Epithelial cell of esophagus (primary cell): ENCODE measurements around the gene NPFFR1.
"Not testable (repeated sequence)": the region's sequence is repeated elsewhere in the genome, so short reads cannot be mapped to it uniquely, and the experiment has no call there.

Source experiments
- DNase-seq: peaks from one replicate; pipeline ENCODE4 v3.0.0; 2010; ENCODE audit warnings: low read depth
- H3K4me3 ChIP-seq: 2 replicates; pipeline ENCODE4 v1.5.1; 2011; ENCODE audit warnings: mild to moderate bottlenecking, low read length, control low read depth
- CTCF ChIP-seq: IDR thresholded peaks from 2 replicates; pipeline ENCODE4 v1.5.1; 2011; ENCODE audit warnings: low read depth, mild to moderate bottlenecking, low read length, control low read depth, inconsistent platforms; ENCODE audit not compliant: insufficient read depth; ENCODE audit errors: missing control alignments

NPFFR1 gene

GRCh38 chr10:70233109-70233938 is 50.5 kb downstream of the NPFFR1 start, which contains the start of gene PPA1:
PPA1 (minus strand) TSS chr10:70233429; CDS start chr10:70233327, 102 bp downstream.
- H3K4me3 ChIP-seq = peak within 1 kb of the TSS; percentile 92
- DNase-seq = peak; percentile 97
- no peak for TF ChIP-seq CTCF

GRCh38 chr10:70232859-70233108 is 51.0 kb downstream of the NPFFR1 start:
- no peak for TF ChIP-seq CTCF
- DNase-seq = no peak
- peak overlapping the region; percentile 92 for H3K4me3 ChIP-seq

DNA sequence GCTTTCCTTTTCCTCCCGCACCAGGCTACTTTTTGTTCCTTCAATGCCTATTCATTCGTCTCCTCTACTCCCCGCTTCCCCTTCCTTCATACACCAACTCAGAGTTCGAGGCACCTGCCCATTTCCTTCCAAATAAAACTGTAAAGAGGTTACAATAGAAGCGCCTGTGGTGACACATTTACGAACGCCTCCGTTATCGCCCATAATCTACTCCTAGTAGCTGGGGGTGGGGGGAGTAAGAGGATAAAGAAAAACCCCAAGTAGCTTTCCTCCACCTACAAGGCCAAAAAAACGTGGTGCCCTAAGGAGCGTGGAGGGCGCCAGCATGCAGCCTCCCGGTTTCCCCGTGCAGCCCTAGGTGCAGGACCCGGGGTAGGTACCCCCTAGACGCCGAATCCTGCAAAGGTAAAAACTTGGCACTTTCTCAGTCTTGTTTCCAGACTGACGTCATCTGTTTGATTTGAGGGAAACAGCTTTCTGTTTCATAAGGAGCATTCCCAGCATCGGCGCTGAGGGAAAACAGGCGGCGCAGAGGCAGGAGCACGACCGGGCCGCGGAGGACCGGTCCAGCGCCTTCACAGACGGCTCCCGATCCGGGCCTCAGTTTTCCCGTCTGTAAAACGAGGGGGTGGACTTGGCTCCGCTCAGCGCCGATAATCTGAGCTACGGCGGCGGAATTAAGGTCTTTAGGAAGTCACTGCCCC is 51.5 kb downstream of the NPFFR1 start:
- DNase-seq = peak; percentile 69
- peak overlapping the region; percentile 92 for H3K4me3 ChIP-seq
- no peak for TF ChIP-seq CTCF

DNA sequence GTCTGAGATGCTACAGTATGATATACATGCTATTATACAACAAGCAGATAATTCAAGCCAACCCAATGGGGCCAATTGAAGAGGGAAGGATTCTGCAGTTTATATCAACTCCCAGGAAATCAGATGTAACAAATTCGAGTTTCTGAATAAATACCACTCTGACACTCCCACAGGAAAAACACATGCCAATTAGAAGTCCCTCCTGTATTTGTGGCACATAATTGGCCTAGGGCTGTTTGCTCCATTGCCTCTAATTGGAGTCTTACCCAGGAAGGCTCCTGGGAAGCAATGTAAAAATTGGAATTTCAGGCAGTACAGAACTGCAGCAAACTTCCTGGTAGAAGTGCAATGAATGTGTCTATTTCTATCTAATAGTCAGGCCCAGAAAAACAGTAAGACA is 55.3 kb downstream of the NPFFR1 start:
- no peak for DNase-seq
- no peak overlapping the region for H3K4me3 ChIP-seq
- TF ChIP-seq CTCF = no peak

GRCh38 chr10:70227548-70228320 is 56.1 kb downstream of the NPFFR1 start:
- peak; percentile 46 for DNase-seq
- no peak overlapping the region for H3K4me3 ChIP-seq
- no peak for TF ChIP-seq CTCF

DNA sequence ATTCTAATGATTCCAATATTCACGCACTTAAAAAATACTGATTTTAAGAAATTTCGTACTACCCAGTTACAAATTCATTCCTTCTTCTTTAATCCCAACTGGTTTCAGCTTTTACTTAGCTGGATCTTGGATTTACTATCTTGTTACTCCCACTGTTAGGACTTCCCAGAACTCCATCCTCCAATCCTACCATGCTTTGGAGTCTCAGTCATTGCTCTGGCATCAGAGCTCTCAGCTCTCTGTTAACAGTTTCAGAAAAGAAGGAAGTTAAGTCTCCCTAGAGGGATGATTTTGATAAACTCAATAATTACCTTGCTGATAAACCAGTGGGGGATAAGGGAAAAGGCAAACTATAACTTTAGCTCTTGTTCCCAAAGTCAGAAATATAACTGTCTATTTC is 60.1 kb downstream of the NPFFR1 start:
- no peak for TF ChIP-seq CTCF
- no peak overlapping the region for H3K4me3 ChIP-seq
- DNase-seq = no peak

- not testable (repeated sequence) for DNase-seq, H3K4me3 ChIP-seq
Measured at GRCh38 chr10:70222811-70223447, 60.9 kb downstream of the NPFFR1 start.
